GM19438 (cell line): ENCODE measurements around the gene GRIA4.

Experiments used
- ATAC-seq: cut with Tn5 transposase; IDR thresholded peaks from one replicate; pipeline ENCODE4 v1.9.1; 2021; ENCODE audit warnings: low read depth; ENCODE audit not compliant: unreplicated experiment

Gene GRIA4

GRCh38 chr11:105636496-105636895 is 26.6 kb downstream of the GRIA4 start:
- ATAC-seq = no peak

GRCh38 chr11:105639527-105639926 is 29.7 kb downstream of the GRIA4 start:
- no peak for ATAC-seq

- no peak for ATAC-seq
Measured at GRCh38 chr11:105641433-105641832, 31.6 kb downstream of the GRIA4 start.

- no peak for ATAC-seq
Measured at GRCh38 chr11:105642870-105643269, 33.0 kb downstream of the GRIA4 start.

- no peak for ATAC-seq
Measured at GRCh38 chr11:105644839-105645573, 35.1 kb downstream of the GRIA4 start.

- ATAC-seq = no peak
Measured at GRCh38 chr11:105647780-105648179, 37.9 kb downstream of the GRIA4 start.

- no peak for ATAC-seq
Measured at GRCh38 chr11:105648762-105649161, 38.9 kb downstream of the GRIA4 start.

GRCh38 chr11:105665281-105665680 is 55.4 kb downstream of the GRIA4 start:
- ATAC-seq = no peak

GRCh38 chr11:105667441-105667840 is 57.6 kb downstream of the GRIA4 start:
- ATAC-seq = no peak

- no peak for ATAC-seq
Measured at GRCh38 chr11:105670811-105671210, 60.9 kb downstream of the GRIA4 start.

- ATAC-seq = no peak
Measured at GRCh38 chr11:105673089-105673488, 63.2 kb downstream of the GRIA4 start.

GRCh38 chr11:105689631-105690030 is 79.8 kb downstream of the GRIA4 start:
- ATAC-seq = no peak

- ATAC-seq = no peak
Measured at GRCh38 chr11:105690467-105690866, 80.6 kb downstream of the GRIA4 start.

GRCh38 chr11:105693075-105693759 is 83.3 kb downstream of the GRIA4 start:
- ATAC-seq = no peak

GRCh38 chr11:105696000-105696399 is 86.1 kb downstream of the GRIA4 start:
- ATAC-seq = no peak

- no peak for ATAC-seq
Measured at GRCh38 chr11:105697291-105697690, 87.4 kb downstream of the GRIA4 start.

- ATAC-seq = no peak
Measured at GRCh38 chr11:105699203-105699602, 89.3 kb downstream of the GRIA4 start.

- no peak for ATAC-seq
Measured at GRCh38 chr11:105700271-105700670, 90.4 kb downstream of the GRIA4 start.

GRCh38 chr11:105701098-105701497 is 91.2 kb downstream of the GRIA4 start:
- ATAC-seq = no peak

GRCh38 chr11:105705786-105706530 is 96.1 kb downstream of the GRIA4 start:
- no peak for ATAC-seq

- ATAC-seq = no peak
Measured at GRCh38 chr11:105713106-105713505, 103.2 kb downstream of the GRIA4 start.
